NCI-H1092 (cell line): ENCODE measurements around the gene FOXO3.

ENCODE experiments used
- DNase-seq: peaks from one replicate; lab custom pipeline; 2025; lab: John Stamatoyannopoulos, UW

FOXO3 gene

GRCh38 chr6:108714766-108715414 lies 154.2 kb downstream of the FOXO3 start:
- no peak for DNase-seq

- no peak for DNase-seq
Measured at GRCh38 chr6:108715832-108716231, 155.1 kb downstream of the FOXO3 start.

- no peak for DNase-seq
Measured at GRCh38 chr6:108716801-108717791, 156.4 kb downstream of the FOXO3 start.

- no peak for DNase-seq
Measured at GRCh38 chr6:108719477-108719876, 158.8 kb downstream of the FOXO3 start.

- DNase-seq, result no peak
Measured at GRCh38 chr6:108720827-108721226, 160.1 kb downstream of the FOXO3 start.

- DNase-seq, result no peak
Measured at GRCh38 chr6:108721286-108721685, 160.6 kb downstream of the FOXO3 start.

- no peak for DNase-seq
Measured at GRCh38 chr6:108723594-108723993, 162.9 kb downstream of the FOXO3 start.

GRCh38 chr6:108726726-108727339 lies 166.1 kb downstream of the FOXO3 start:
- DNase-seq, result no peak

GRCh38 chr6:108727966-108728730 lies 167.4 kb downstream of the FOXO3 start:
- no peak for DNase-seq

GRCh38 chr6:108728826-108729225 lies 168.1 kb downstream of the FOXO3 start:
- no peak for DNase-seq

- no peak for DNase-seq
Measured at GRCh38 chr6:108730635-108731515, 170.2 kb downstream of the FOXO3 start.

GRCh38 chr6:108732091-108732870 lies 171.6 kb downstream of the FOXO3 start:
- DNase-seq, result no peak

GRCh38 chr6:108733051-108733450 lies 172.3 kb downstream of the FOXO3 start:
- DNase-seq, result no peak

- DNase-seq, result no peak
Measured at GRCh38 chr6:108733706-108734265, 173.1 kb downstream of the FOXO3 start.
